Left kidney (tissue), 2 donors: ENCODE data around the gene CFB. TPM values are rescaled to one million over a fixed set of nuclear protein-coding genes. Genes with fewer than 3 reads are reported as not detected.
"Not testable (repeated sequence)": the region's sequence is repeated elsewhere in the genome, so short reads cannot be mapped to it uniquely, and the experiment has no call there.

Experiments used
- DNase-seq: peaks from one replicate; pipeline ENCODE4 v3.0.0-alpha.2; 2013
- polyA plus RNA-seq: library from polyadenylated mRNA; unstranded; fragments of 120-200 nt; gene quantifications from one replicate; pipeline ENCODE4 v1.2.1, GENCODE V29; 2013; ENCODE audit not compliant: insufficient read length

Gene CFB
- polyA plus RNA-seq, 1 donor, result 10.7 TPM

DNA sequence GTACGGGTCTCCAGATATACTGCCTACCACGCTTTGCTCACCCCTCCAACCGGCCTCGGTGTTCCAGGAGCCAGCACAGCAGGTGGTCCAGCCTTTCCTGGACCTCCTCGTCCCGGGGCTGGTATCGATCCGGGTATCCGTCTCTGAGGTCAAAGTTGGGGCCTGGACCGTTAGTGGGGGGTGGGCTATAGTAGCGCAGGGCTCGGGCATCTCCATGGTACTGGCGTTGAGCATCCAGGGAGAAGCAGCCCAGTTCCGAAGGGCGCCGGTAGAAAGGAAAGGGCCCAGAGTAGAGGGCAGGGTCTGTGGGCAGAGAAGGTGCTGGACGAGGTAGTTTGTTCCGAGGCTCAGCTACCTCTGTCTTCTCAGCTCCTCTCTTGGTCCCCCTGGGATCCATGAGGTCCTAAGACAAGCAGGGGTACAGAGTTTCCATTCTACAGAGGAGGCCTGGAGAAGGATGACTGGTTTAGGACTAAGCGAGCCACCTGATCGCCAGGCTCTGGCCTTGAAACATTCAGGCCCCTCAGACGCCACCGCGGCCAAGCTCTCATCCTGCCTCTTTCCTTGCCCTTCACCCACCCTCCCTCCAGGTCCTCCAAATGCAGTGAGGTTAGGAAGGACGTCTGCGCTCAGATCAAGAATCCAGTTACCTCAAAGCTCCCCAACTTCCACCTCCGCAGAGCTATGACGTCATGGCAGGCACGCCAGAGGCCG lies 25.5 kb downstream of the CFB start:
- no peak for DNase-seq

DNA sequence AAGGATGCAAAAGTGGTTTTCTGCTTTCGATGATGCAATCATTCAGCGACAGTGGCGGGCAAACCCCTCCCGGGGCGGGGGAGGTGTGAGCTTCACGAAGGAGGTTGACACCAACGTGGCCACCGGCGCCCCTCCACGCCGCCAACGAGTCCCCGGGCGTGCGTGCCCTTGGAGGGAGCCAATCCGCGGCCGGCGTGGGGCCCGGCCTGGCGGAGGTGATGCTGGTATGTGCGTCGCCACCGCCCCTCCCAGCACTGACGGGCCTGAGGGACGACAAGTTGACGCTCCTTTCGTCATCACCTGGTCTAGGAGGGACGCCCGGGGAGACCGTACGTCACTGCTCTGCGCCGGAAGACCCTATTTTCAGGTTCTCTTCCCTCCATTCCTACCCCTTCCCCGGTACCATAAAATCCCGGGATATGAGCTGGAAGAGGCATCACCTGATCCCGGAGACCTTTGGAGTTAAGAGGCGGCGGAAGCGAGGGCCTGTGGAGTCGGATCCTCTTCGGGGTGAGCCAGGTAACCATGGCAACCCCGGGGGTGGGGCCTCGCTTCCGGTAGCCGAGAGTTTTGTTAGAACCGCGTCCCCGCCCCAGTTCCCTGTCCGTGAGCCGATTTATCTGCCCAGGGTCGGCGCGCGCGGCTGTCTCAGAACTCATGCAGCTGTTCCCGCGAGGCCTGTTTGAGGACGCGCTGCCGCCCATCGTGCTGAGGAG lies 26.3 kb downstream of the CFB start, which contains the start of gene DXO:
Gene DXO (minus strand): TSS at position 146 of the 716 bp plus-strand sequence. CDS start 463 bp downstream, outside the sequence.
- peak; percentile 97 for DNase-seq

DNA sequence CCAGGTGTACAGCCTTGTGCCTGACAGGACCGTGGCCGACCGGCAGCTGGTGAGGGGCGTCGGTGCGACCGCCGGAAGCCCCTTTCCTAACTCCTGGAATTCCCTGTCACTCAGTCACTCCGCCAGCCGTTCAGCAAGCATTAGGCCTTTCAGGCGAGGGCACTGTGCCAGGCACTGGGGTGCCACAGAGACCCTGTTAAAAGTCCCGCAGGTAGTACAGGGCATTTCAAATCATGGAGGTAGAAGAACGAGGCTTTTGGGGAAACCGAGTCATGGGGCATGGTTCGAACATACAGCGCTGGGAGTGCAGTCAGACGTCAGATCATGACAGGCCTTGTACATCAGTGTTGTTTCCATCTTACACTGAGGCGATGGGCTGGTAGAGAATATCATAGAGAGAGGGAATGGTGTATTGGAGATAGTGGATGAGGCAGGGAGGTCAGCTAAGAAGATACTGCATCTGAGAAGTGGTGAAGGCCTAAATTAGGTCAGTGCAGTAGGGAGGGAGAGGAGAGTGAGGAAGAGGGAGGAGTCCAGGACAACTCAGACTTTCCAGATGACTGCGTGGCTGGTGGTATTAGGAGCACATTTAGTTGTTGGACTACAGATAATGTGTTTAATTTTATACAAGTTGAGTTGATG lies 26.9 kb downstream of the CFB start:
- DNase-seq, result no peak

DNA sequence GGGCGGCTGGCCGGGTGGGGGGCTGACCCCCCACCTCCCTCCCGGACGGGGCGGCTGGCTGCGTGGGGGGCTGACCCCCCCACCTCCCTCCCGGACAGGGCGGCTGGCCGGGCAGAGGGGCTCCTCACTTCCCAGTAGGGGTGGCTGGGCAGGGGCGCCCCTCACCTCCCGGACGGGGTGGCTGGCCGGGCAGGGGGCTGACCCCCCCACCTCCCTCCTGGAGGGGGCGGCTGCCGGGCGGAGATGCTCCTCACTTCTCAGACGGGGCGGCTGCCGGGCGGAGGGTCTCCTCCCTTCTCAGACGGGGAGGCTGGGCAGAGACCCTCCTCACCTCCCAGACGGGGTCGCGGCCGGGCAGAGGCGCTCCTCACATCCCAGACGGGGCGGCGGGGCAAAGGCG lies 30.2 kb downstream of the CFB start:
- not testable (repeated sequence) for DNase-seq

DNA sequence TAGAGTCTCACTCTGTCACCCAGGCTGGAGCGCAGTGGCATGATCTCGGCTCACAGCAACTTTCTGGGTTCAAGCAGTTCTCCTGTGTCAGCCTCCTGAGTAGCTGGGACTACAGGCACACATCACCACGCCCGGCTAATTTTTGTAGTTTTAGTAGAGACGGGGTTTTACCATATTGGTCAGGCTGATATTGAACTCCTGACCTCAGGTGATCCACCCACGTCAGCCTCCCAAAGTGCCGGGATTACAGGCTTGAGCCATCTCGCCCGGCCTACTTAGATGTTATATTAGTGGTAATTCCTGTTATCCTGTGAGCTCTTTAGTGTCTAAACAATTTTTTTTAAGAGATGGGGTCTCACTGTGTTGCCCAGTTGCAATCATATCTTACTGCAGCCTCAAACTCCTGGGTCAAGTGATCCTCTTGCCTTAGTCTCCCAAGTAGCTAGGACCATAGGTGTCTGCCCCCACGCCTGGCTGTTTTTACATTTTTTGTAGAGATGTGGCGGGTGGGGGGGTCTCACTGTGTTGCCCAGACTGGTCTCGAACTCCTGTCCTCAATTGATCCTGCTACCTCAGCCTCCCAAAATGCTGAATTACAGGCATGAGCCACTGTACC lies 32.0 kb downstream of the CFB start:
- no peak for DNase-seq

DNA sequence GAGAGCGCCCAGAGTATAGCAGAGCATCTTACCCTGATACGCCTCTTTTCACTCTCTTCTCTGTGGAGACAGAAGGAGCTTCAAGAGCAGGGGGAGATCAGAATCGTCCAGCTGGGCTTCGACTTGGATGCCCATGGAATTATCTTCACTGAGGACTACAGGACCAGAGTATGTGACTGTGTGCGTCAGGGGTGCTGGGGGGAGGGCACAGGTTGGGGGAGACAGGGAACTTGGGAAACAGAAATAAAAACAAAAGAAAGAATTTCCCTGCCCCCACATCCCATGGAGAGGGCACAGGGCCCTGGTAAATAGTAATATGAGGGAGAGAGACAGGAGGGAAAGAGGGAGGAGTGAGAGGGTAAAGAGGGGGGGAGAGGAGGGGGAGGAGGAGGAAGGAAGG lies 32.9 kb downstream of the CFB start:
- no peak for DNase-seq

DNA sequence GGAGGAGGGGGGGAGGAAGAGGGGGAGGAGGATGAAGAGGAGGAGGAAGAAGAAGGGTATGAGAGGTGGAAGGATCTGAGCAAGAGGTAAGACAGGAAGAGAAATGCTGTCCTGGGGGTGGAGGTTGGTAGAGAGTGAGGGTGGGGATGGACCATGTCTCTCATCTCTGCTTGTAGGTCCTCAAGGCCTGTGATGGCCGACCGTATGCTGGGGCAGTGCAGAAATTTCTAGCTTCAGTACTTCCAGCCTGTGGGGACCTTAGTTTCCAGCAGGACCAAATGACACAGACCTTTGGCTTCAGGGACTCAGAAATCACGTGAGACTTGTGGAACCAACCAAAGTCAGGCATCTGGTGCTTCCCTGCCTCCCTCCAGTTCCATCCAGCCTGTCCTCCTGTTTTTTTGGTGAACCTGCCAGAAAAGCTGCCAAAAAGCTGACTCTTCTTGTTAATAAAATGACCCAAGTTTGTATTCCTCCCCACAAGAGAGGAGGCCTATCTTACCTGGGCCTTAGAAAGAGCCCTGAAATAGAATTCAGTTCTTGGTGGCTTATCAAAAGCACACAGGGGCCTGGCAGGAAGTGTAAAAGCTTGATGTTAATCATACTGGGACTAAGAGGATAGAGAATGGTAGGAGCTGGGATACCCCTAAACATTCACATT lies 33.5 kb downstream of the CFB start:
- DNase-seq, result no peak

DNA sequence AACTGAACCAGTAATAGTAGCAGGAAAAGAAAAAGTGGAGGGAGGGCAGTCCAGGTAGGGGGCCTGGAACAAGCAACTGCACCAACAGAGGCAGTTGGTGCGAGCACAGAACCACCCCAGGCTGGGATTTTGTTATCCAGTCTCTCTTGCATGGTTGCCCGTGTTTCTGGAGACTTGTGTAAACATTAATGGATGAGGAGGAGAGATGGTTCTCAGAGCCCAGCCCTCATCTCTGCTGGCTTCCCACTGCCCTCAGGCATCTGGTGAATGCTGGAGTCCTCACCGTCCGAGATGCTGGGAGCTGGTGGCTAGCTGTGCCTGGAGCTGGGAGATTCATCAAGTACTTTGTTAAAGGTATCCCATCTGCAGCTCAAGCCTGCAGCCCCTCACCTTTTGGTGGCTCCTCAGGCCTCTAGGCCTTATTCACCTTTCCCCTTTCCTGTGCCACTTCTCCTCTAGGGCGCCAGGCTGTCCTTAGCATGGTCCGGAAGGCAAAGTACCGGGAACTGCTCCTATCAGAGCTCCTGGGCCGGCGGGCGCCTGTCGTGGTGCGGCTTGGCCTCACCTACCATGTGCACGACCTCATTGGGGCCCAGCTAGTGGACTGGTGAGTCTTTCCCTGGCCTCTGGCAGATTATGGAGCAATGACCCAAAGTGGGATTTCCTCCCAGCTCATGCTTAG lies 34.4 kb downstream of the CFB start:
- not testable (repeated sequence) for DNase-seq

DNA sequence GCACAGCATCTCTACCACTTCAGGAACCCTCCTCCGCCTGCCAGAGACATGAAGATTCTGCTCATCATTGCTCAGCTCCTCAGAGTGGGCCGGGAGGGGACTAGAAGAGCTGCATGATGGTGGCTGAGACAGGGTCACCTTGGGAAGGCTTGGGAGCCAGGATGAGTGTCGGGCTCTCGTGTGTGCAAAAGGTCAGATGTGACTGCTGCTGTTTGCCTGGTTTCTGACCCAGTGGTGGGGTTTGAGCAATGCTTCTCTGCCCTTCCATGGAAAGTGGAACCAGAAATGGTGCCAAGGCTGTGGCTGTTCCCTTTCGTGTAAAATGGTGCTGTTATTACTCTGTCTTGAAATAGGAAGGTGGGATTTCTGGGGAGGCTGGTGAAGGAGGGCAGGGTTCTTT lies 35.1 kb downstream of the CFB start:
- not testable (repeated sequence) for DNase-seq

DNA sequence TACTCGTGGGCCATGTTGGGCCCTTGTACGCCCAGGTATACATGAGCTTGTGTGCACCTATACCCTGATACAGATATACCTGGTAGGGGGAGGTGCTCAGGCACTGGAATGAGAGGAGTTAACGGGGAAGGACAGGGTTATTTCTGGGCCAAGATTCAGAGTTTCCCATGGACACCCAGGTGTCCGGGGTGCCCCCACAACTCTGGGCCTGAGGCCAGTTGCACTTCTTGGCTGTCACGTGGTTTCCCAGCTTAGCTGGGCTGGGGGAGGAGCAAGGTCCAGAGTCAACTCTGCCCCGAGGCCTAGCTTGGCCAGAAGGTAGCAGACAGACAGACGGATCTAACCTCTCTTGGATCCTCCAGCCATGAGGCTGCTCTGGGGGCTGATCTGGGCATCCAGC lies 35.8 kb downstream of the CFB start, which contains the start of gene C4A:
Gene C4A (plus strand): TSS at position 314 of the 400 bp plus-strand sequence. CDS start 51 bp downstream, at position 365.
- DNase-seq, result not testable (repeated sequence)

DNA sequence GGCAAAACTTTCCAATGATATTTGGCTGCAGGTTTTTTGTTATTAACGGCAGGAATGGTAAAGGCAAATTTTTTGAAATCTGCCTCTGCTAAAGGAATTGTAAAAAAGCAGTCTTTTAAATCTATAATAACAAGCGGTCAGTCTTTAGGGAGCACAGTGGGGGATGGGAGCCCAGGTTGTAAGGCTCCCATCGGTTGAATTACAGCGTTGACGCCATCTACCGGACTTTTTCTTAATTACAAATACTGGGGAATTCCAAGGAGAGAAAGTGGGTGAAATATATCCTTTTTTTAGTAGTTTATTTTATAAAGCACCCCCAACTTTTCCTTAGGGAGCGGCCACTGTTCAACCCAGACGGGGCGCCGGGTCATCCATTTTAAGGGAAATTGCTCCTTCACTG lies 43.5 kb downstream of the CFB start:
- not testable (repeated sequence) for DNase-seq

DNA sequence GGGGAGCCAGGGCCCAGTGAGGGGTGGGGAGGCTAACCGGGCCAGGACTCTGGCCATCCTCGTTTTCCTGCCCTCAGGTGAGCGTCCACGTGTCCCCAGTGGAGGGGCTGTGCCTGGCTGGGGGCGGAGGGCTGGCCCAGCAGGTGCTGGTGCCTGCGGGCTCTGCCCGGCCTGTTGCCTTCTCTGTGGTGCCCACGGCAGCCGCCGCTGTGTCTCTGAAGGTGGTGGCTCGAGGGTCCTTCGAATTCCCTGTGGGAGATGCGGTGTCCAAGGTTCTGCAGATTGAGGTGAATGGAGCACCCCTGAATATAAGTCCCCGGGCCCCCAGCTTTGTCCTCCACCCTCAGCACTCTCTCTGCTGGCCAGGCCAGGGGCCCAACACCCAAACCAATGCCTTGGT lies 48.5 kb downstream of the CFB start:
- not testable (repeated sequence) for DNase-seq

DNA sequence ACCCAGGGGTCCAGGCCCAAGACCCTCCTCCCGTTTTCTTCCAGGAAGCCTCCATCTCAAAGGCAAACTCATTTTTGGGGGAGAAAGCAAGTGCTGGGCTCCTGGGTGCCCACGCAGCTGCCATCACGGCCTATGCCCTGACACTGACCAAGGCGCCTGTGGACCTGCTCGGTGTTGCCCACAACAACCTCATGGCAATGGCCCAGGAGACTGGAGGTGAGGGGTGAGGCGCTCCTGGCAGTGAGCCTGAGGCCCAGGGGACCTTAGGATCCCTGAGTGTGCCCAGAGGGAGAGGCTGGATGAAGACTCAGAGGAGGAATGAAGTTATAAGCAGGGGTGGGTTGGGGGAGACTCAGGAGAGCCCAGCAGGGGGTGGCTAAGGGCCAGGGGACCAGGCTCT lies 50.5 kb downstream of the CFB start:
- DNase-seq, result not testable (repeated sequence)

Other genes with a start within 250 kb of the CFB start
- 60.7 TPM for gene ABHD16A, start 242.8 kb upstream of the CFB start, polyA plus RNA-seq
- gene LY6G6F, start 239.2 kb upstream of the CFB start, polyA plus RNA-seq, result 0.32 TPM
- not detected for gene LY6G6D, start 230.7 kb upstream of the CFB start, polyA plus RNA-seq
- 1.1 TPM for gene LY6G6C, start 224.3 kb upstream of the CFB start, polyA plus RNA-seq
- gene MPIG6B, start 222.7 kb upstream of the CFB start, polyA plus RNA-seq, result 1.7 TPM
- 148 TPM for gene DDAH2, start 216.8 kb upstream of the CFB start, polyA plus RNA-seq
- gene CLIC1, start 209.6 kb upstream of the CFB start, polyA plus RNA-seq, result 268 TPM
- 62.2 TPM for gene MSH5, start 206.1 kb upstream of the CFB start, polyA plus RNA-seq
- 16.0 TPM for gene SAPCD1, start 183.4 kb upstream of the CFB start, polyA plus RNA-seq
- gene VWA7, start 168.8 kb upstream of the CFB start, polyA plus RNA-seq, result 8.5 TPM
- 69.7 TPM for gene VARS1, start 150.3 kb upstream of the CFB start, polyA plus RNA-seq
- 71.7 TPM for gene LSM2, start 139.1 kb upstream of the CFB start, polyA plus RNA-seq
- 3.8 TPM for gene HSPA1L, start 130.8 kb upstream of the CFB start, polyA plus RNA-seq
- gene HSPA1A, start 130.6 kb upstream of the CFB start, polyA plus RNA-seq, result 72.3 TPM
- 112 TPM for gene HSPA1B, start 118.4 kb upstream of the CFB start, polyA plus RNA-seq
- gene NEU1, start 83.3 kb upstream of the CFB start, polyA plus RNA-seq, result 66.3 TPM
- gene SLC44A4, start 67.1 kb upstream of the CFB start, polyA plus RNA-seq, result 52.6 TPM
- gene EHMT2, start 48.4 kb upstream of the CFB start, polyA plus RNA-seq, result 84.3 TPM
- gene ZBTB12, start 44.0 kb upstream of the CFB start, polyA plus RNA-seq, result 23.1 TPM
- 3.9 TPM for gene C2, start 18.4 kb upstream of the CFB start, polyA plus RNA-seq
- gene NELFE, start 12.9 kb downstream of the CFB start, polyA plus RNA-seq, result 89.9 TPM
- gene SKIC2, start 13.1 kb downstream of the CFB start, polyA plus RNA-seq, result 60.8 TPM
- 29.4 TPM for gene DXO, start 26.0 kb downstream of the CFB start, polyA plus RNA-seq
- 17.0 TPM for gene C4A, start 36.0 kb downstream of the CFB start, polyA plus RNA-seq
- 22.3 TPM for gene C4B, start 68.7 kb downstream of the CFB start, polyA plus RNA-seq
- gene CYP21A2, start 92.3 kb downstream of the CFB start, polyA plus RNA-seq, result 0.55 TPM
- gene TNXB, start 163.2 kb downstream of the CFB start, polyA plus RNA-seq, result 4.7 TPM
- 94.3 TPM for gene ATF6B, start 182.2 kb downstream of the CFB start, polyA plus RNA-seq
- 7.5 TPM for gene FKBPL, start 184.2 kb downstream of the CFB start, polyA plus RNA-seq
- 2.7 TPM for gene PRRT1, start 205.8 kb downstream of the CFB start, polyA plus RNA-seq
- 40.9 TPM for gene PPT2, start 208.0 kb downstream of the CFB start, polyA plus RNA-seq
- gene EGFL8, start 218.5 kb downstream of the CFB start, polyA plus RNA-seq, result 30.3 TPM
- 94.6 TPM for gene AGPAT1, start 230.0 kb downstream of the CFB start, polyA plus RNA-seq
- gene RNF5, start 232.3 kb downstream of the CFB start, polyA plus RNA-seq, result 90.5 TPM
- gene AGER, start 238.2 kb downstream of the CFB start, polyA plus RNA-seq, result 28.0 TPM
- 190 TPM for gene PBX2, start 244.1 kb downstream of the CFB start, polyA plus RNA-seq
- gene GPSM3, start 246.5 kb downstream of the CFB start, polyA plus RNA-seq, result 10.2 TPM